Effector memory CD8-positive, alpha-beta T cell (primary cell): ENCODE measurements around the gene AKR1C4.

Source experiments
- ATAC-seq: fragments of 150-1000 bp; cut with Tn5 transposase; replicated peaks from 2 replicates; pipeline ENCODE4 v1.10.0; 2021; ENCODE audit warnings: mild to moderate bottlenecking, moderate library complexity
- DNase-seq, 3 experiments: peaks; one replicate each; pipeline ENCODE4 v3.0.0; 2021
- H3K27ac Mint-ChIP-seq, 2 donors: one replicate each; pipeline ENCODE4 v1.8.0; 2022; ENCODE audit warnings: mild to moderate bottlenecking in 2 of 2, mixed read lengths in 2 of 2, moderate library complexity in 2 of 2
- H3K27me3 Mint-ChIP-seq, 2 donors: one replicate each; pipeline ENCODE4 v1.8.0; 2022; ENCODE audit warnings: mixed read lengths in 2 of 2
- H3K36me3 Mint-ChIP-seq: one replicate; pipeline ENCODE4 v1.8.0; 2022; ENCODE audit warnings: mild to moderate bottlenecking, moderate library complexity, mixed read lengths; ENCODE audit not compliant: insufficient read depth
- H3K4me1 Mint-ChIP-seq, 2 donors: one replicate each; pipeline ENCODE4 v1.8.0; 2022; ENCODE audit warnings: low read depth in 2 of 2, mixed read lengths in 2 of 2
- H3K4me3 Mint-ChIP-seq, 2 donors: one replicate each; pipeline ENCODE4 v1.8.0; 2022; ENCODE audit warnings: mild to moderate bottlenecking in 2 of 2, mixed read lengths in 2 of 2, moderate library complexity in 2 of 2
- H3K9me3 Mint-ChIP-seq, 2 donors: one replicate each; pipeline ENCODE4 v1.8.0; 2022; ENCODE audit warnings: mixed read lengths in 2 of 2

Gene AKR1C4

DNA sequence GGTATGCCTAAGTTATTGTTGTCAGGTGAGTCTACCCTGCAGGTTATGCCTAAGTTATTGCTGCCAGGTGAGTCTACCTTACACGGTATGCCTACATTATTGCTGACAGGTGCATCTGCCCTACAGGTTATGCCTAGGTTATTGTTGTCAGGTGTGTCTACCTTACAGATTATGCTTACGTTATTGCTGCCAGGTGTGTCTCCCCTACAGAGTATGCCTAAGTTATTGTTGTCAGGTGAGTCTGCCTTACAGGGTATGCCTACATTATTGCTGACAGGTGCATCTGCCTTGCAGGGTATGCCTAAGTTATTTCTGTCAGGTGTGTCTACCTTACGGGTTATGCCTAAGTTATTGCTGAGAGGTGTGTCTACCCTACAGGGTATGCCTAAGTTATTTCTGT is 64.2 kb downstream of the AKR1C4 start:
- DNase-seq (no peak), ATAC-seq (no peak)
- Mint-ChIP-seq H3K36me3 (no peaks in the 10 kb centered on the region), H3K27me3 (no peaks in the 10 kb centered on the region), H3K4me1 (no peaks in the 10 kb centered on the region), H3K4me3 (no peak overlapping the region), H3K9me3 (peaks cover 0 to 2% of the 10 kb centered on the region in 2 donors), H3K27ac (no peak overlapping the region)

- H3K4me3 Mint-ChIP-seq = no peak overlapping the region
- peaks cover 2% of the 10 kb centered on the region for H3K36me3 Mint-ChIP-seq
- H3K27me3 Mint-ChIP-seq = no peaks in the 10 kb centered on the region
- no peak for DNase-seq
- no peak for ATAC-seq
- H3K9me3 Mint-ChIP-seq = peaks cover 0 to 2% of the 10 kb centered on the region in 2 donors
- no peaks in the 10 kb centered on the region for H3K4me1 Mint-ChIP-seq
- H3K27ac Mint-ChIP-seq = no peak overlapping the region
Observed at GRCh38 chr10:5265139-5265538, 68.5 kb downstream of the AKR1C4 start.

GRCh38 chr10:5266351-5266750 is 69.7 kb downstream of the AKR1C4 start:
- DNase-seq (no peak), ATAC-seq (no peak)
- no peak overlapping the region for H3K4me3 Mint-ChIP-seq
- H3K27ac Mint-ChIP-seq = no peak overlapping the region
- no peaks in the 10 kb centered on the region for H3K4me1 Mint-ChIP-seq
- no peaks in the 10 kb centered on the region for H3K27me3 Mint-ChIP-seq
- peaks cover 0 to 2% of the 10 kb centered on the region in 2 donors for H3K9me3 Mint-ChIP-seq
- H3K36me3 Mint-ChIP-seq = peaks cover 5% of the 10 kb centered on the region

DNA sequence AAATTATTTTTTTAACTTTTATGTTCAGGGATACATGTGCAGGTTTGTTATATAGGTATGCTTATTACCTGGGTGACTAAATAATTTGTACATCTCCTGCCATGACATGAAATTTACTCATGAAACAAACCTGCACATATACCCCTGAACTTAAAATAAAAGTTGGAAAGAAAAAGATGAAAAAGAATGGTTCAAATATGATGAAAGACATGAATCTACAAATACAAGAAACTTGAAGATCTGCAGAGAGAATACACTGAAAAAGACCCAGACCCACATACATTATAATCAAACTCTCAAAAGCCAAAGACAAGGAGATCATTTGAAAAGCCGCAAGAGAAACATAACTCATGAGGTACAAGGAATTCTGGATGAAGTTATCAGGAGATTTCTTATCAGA is 70.2 kb downstream of the AKR1C4 start:
- no peak for ATAC-seq
- Mint-ChIP-seq H3K27me3 (no peaks in the 10 kb centered on the region), H3K9me3 (no peaks in the 10 kb centered on the region), H3K27ac (no peak overlapping the region), H3K4me3 (no peak overlapping the region), H3K4me1 (no peaks in the 10 kb centered on the region), H3K36me3 (peaks cover 5% of the 10 kb centered on the region)
- no peak for DNase-seq

GRCh38 chr10:5268234-5268633 is 71.6 kb downstream of the AKR1C4 start:
- ATAC-seq (no peak), DNase-seq (no peak)
- H3K9me3 Mint-ChIP-seq = no peaks in the 10 kb centered on the region
- H3K27ac Mint-ChIP-seq = no peak overlapping the region
- H3K4me1 Mint-ChIP-seq = no peaks in the 10 kb centered on the region
- no peaks in the 10 kb centered on the region for H3K27me3 Mint-ChIP-seq
- no peak overlapping the region for H3K4me3 Mint-ChIP-seq
- peaks cover 5% of the 10 kb centered on the region for H3K36me3 Mint-ChIP-seq
